ENCODE data around the gene TMEM204.

DNA sequence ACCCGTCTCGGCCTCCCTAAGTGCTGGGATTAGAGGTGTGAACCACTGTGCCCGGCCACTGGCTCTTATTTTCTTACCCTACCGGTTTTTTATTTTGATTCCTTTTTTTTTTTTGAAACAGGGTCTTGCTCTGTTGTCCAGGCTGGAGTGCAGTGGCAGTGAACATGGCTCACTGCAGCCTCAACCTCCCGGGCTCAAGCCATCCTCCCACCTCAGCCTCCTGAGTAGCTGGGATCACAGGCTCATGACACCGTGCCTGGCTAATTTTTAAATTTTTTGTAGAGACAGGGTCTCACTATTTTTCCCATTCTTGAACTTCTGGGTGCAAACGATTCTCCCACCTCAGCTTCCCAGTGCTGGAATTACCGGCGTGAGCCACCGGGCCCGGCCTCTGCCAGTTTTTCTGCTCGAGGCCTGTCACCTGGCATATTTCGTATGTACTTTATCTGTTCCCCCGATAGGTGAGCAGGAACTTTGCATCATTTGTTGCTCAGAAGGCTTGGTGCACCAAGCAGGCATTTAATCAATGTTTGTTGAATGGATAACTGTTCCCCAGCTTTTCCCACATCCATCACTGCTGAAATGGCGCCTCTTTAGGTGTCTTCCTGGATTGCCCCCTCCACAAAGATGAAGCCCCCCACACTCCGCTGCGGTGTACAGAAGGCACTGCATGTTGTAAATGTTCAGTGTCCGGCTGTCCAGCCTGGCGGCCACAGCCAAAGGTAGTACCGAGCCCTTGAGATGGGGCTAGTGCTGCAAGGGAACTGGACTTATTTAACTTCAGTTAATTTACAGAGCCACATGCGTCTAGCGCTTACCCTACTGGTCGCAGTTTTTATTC is 41.2 kb upstream of the TMEM204 start:
- TF ChIP-seq, protein P1, sequence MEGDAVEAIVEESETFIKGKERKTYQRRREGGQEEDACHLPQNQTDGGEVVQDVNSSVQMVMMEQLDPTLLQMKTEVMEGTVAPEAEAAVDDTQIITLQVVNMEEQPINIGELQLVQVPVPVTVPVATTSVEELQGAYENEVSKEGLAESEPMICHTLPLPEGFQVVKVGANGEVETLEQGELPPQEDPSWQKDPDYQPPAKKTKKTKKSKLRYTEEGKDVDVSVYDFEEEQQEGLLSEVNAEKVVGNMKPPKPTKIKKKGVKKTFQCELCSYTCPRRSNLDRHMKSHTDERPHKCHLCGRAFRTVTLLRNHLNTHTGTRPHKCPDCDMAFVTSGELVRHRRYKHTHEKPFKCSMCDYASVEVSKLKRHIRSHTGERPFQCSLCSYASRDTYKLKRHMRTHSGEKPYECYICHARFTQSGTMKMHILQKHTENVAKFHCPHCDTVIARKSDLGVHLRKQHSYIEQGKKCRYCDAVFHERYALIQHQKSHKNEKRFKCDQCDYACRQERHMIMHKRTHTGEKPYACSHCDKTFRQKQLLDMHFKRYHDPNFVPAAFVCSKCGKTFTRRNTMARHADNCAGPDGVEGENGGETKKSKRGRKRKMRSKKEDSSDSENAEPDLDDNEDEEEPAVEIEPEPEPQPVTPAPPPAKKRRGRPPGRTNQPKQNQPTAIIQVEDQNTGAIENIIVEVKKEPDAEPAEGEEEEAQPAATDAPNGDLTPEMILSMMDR (IDR thresholded peaks at IDR 0.05), result no peak
- no peak for TF ChIP-seq EP300 (IDR thresholded peaks at IDR 0.05)

Measured in ovary (tissue), 3 donors.